Measurements from ENCODE around the gene MRPL36. TPM values are rescaled to one million over a fixed set of nuclear protein-coding genes. Genes with fewer than 3 reads are reported as not detected.

Gene MRPL36
- polyA plus RNA-seq, 1 donor (not counting 4 experiments of a cell fraction or from before 2014, with no cell fraction given) = 121 TPM

GRCh38 chr5:1762121-1762882, 37.3 kb downstream of the MRPL36 start:
- no peak for TF ChIP-seq EZH2 (IDR thresholded peaks at IDR 0.05; ENCODE audit: low read length)
- TF ChIP-seq CTCF (optimal IDR thresholded peaks at IDR 0.05 in 1 of 3, IDR thresholded peaks at IDR 0.05 in 1 of 3, conservative IDR thresholded peaks at IDR 0.05 in 1 of 3; ENCODE audit: extremely low read depth in 1 of 3, insufficient read depth in 2 of 3, low read length in 3 of 3) = no peak

GRCh38 chr5:1761453-1761755, 38.2 kb downstream of the MRPL36 start:
- DNase-seq (ENCODE audit: low read depth, low spot score) (no peak), FAIRE-seq (no peak)
- Histone ChIP-seq H3K4me3 (ENCODE audit: control insufficient read depth in 2 of 3, extremely low read depth in 1 of 3, insufficient read depth in 2 of 3, low read depth in 1 of 3, low read length in 3 of 3) (no peak overlapping the region), H4K20me1 (ENCODE audit: control insufficient read depth, extremely low read depth, insufficient read depth, low read length) (no peaks in the 10 kb centered on the region), H3K9me3 (ENCODE audit: control insufficient read depth, low read depth, low read length) (no peaks in the 10 kb centered on the region), H3K79me2 (ENCODE audit: control insufficient read depth, insufficient read depth, low read length) (no peaks in the 10 kb centered on the region), H3K27me3 (ENCODE audit: control insufficient read depth, extremely low read depth, insufficient read depth, low read length) (no peaks in the 10 kb centered on the region), H3K9me1 (ENCODE audit: control insufficient read depth, extremely low read depth, insufficient read depth, low read length) (no peaks in the 10 kb centered on the region), H3K4me2 (ENCODE audit: control insufficient read depth, extremely low read depth, insufficient read depth, low read depth, low read length) (no peak overlapping the region), H3K9ac (ENCODE audit: control insufficient read depth, extremely low read depth, insufficient read depth, low read length) (no peak overlapping the region), H3K27ac (ENCODE audit: control insufficient read depth, insufficient read depth, low read length) (no peak overlapping the region), H3K36me3 (ENCODE audit: control insufficient read depth in 2 of 2, extremely low read depth in 1 of 2, insufficient read depth in 2 of 2, low read length in 2 of 2) (no peaks in the 10 kb centered on the region), H3K4me1 (ENCODE audit: control insufficient read depth, extremely low read depth, insufficient read depth, low read length) (no peaks in the 10 kb centered on the region), H2AFZ (ENCODE audit: control insufficient read depth, low read length) (no peak overlapping the region)
- no peak for TF ChIP-seq CTCF (optimal IDR thresholded peaks at IDR 0.05 in 1 of 3, IDR thresholded peaks at IDR 0.05 in 1 of 3, conservative IDR thresholded peaks at IDR 0.05 in 1 of 3; ENCODE audit: extremely low read depth in 1 of 3, insufficient read depth in 2 of 3, low read length in 3 of 3)
- no peak for TF ChIP-seq EZH2 (IDR thresholded peaks at IDR 0.05; ENCODE audit: low read length)
- dilution Hi-C loops (cut with MboI; ENCODE audit: extremely low pct_ligation_motif_present, low sequenced_read_pairs) = no loop called here

More at GRCh38 chr5:1762121-1762882, 37.3 kb downstream of the MRPL36 start:
- Histone ChIP-seq H4K20me1 (ENCODE audit: control insufficient read depth, extremely low read depth, insufficient read depth, low read length) (no peaks in the 10 kb centered on the region), H3K9me3 (ENCODE audit: control insufficient read depth, low read depth, low read length) (no peaks in the 10 kb centered on the region), H3K36me3 (ENCODE audit: control insufficient read depth in 2 of 2, extremely low read depth in 1 of 2, insufficient read depth in 2 of 2, low read length in 2 of 2) (no peaks in the 10 kb centered on the region), H3K9ac (ENCODE audit: control insufficient read depth, extremely low read depth, insufficient read depth, low read length) (no peak overlapping the region), H3K27me3 (ENCODE audit: control insufficient read depth, extremely low read depth, insufficient read depth, low read length) (no peaks in the 10 kb centered on the region), H3K27ac (ENCODE audit: control insufficient read depth, insufficient read depth, low read length) (no peak overlapping the region), H3K4me2 (ENCODE audit: control insufficient read depth, extremely low read depth, insufficient read depth, low read depth, low read length) (no peak overlapping the region), H3K79me2 (ENCODE audit: control insufficient read depth, insufficient read depth, low read length) (no peaks in the 10 kb centered on the region), H3K9me1 (ENCODE audit: control insufficient read depth, extremely low read depth, insufficient read depth, low read length) (no peaks in the 10 kb centered on the region), H3K4me1 (ENCODE audit: control insufficient read depth, extremely low read depth, insufficient read depth, low read length) (no peaks in the 10 kb centered on the region), H3K4me3 (ENCODE audit: control insufficient read depth in 2 of 3, extremely low read depth in 1 of 3, insufficient read depth in 2 of 3, low read depth in 1 of 3, low read length in 3 of 3) (no peak overlapping the region), H2AFZ (ENCODE audit: control insufficient read depth, low read length) (no peak overlapping the region)
- no peak for FAIRE-seq
- DNase-seq (ENCODE audit: low read depth, low spot score) = no peak
- dilution Hi-C loops (cut with MboI; ENCODE audit: extremely low pct_ligation_motif_present, low sequenced_read_pairs) = no loop called here

Data from keratinocyte (primary cell).